Lower leg skin (tissue), 4 donors: Measurements from ENCODE around the gene CCDC78. TPM values are rescaled to one million over a fixed set of nuclear protein-coding genes. Genes with fewer than 3 reads are reported as not detected.

ENCODE experiments used
- DNase-seq, 2 donors: peaks; one replicate each; pipeline ENCODE4 v3.0.0-alpha.2; 2019; ENCODE audit warnings: low spot score in 2 of 2
- H3K4me3 ChIP-seq: fragments of 200-600 bp; sonication (generic); 2 replicates; pipeline ENCODE4 v1.5.1; 2017; ENCODE audit warnings: mild to moderate bottlenecking, low read depth; ENCODE audit not compliant: poor library complexity, severe bottlenecking
- CTCF ChIP-seq, 3 donors: fragments of 450-650 bp; IDR thresholded peaks; one replicate each; pipeline ENCODE4 v1.5.1; 2016; ENCODE audit warnings: antibody characterized with exemption in 3 of 3, mild to moderate bottlenecking in 3 of 3, moderate library complexity in 2 of 3
- POLR2A ChIP-seq, 2 donors: fragments of 450-650 bp; IDR thresholded peaks; one replicate each; pipeline ENCODE4 v1.6.1; 2016 to 2017; ENCODE audit warnings: antibody characterized with exemption in 2 of 2, mild to moderate bottlenecking in 1 of 2, moderate library complexity in 1 of 2
- WGBS, 2 donors: methylation state at CpG; one replicate each; pipeline ENCODE4 v1.1.5; 2018; 5-methylcytosine and 5-hydroxymethylcytosine counted together
- intact Hi-C: fragments of 100-400 bp; cut with DNase I; formaldehyde crosslinking; loops from one replicate; pipeline ENCODE4 v1.15.0; 2023; ENCODE audit warnings: low total_unique reads
- total RNA-seq, 4 donors: library from RNA; depleted of rRNA; stranded (reverse); fragments of >200 nt; gene quantifications; one replicate each; pipeline ENCODE4 v1.1.0, GENCODE V29; 2016

The CCDC78 gene
- total RNA-seq, 4 donors from 2014 or later = 0.52 to 0.55 TPM; not detected in 2

DNA sequence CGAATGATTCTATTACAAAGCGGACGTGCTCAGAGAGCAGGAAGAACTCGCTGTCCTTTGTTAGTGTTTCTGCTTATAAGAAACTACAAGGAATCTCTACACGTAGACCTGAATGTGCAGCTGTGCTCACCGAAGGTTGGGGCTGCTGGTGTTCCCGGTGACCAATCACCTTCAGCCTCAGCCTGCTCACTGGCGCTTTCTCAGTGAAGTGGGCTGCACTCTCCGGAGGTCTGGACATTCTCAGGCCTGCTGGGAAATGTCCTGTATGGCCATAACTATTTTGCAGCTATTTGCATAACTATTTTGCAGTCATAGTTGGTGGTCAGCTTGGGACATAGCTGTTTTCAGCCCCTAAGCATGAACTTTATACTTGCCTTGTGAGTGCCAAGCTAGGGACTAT, 24.2 kb upstream of the CCDC78 start:
- 81 to 87% methylated on average over 9 of the region's 9 CpGs for WGBS, 2 donors
- TF ChIP-seq POLR2A (IDR thresholded peaks at IDR 0.05) (no peak), CTCF (IDR thresholded peaks at IDR 0.05) (no peak)
- H3K4me3 ChIP-seq = no peak overlapping the region
- intact Hi-C loops = no loop called here
- no peak for DNase-seq

DNA sequence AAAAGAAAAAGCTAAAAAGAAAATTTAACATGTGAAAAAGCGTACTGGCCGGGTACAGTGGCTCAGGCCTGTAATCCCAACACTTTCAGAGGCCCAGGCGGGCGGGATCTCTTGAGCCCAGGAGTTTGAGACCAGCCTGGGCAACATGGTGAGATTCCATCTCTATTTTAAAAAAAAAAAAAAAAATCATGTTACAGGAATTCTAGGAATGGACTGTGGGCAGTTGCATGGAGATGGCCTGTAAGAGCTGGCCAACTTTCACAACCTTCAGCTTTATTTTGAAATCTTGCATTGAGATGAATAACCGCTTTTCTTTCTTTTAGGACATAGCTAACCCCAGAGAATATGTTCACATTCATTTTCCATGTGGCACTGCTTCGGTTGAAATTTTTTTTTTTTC, 22.8 kb upstream of the CCDC78 start:
- H3K4me3 ChIP-seq = no peak overlapping the region
- TF ChIP-seq CTCF (IDR thresholded peaks at IDR 0.05) = no peak
- no peak for TF ChIP-seq POLR2A (IDR thresholded peaks at IDR 0.05)
- no peak for DNase-seq
- intact Hi-C loops = no loop called here
- 71 to 88% methylated on average over 6 of the region's 6 CpGs for WGBS, 2 donors

GRCh38 chr16:747978-748746, 21.9 kb upstream of the CCDC78 start:
- no peak for TF ChIP-seq POLR2A (IDR thresholded peaks at IDR 0.05)
- no peak for TF ChIP-seq CTCF (IDR thresholded peaks at IDR 0.05)
- no peak overlapping the region for H3K4me3 ChIP-seq
- 67 to 69% methylated on average over 36 to 39 of the region's 39 CpGs for WGBS, 2 donors
- DNase-seq = no peak
- intact Hi-C loops = no loop called here

DNA sequence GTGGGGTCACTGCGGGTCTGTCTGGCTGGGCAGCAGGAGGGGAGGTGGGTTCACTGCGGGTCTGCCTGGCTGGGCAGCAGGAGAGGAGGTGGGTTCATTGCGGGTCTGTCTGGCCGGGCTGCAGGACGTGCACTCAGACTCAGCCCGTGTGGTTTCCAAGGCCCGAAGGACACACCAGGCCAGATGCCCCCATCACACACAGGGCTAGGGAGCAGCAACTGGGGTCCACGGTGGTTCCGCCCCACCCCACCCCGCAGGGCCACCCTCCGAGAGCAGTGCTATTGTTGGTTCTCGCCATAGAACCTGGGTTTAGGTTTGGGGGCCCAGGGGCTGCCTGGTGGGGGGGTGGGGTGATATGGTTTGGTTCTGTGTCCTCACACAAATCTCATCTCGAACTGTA, 20.4 kb upstream of the CCDC78 start:
- TF ChIP-seq CTCF (IDR thresholded peaks at IDR 0.05) (no peak), POLR2A (IDR thresholded peaks at IDR 0.05) (no peak)
- intact Hi-C loops = no loop called here
- 78 to 85% methylated on average over 9 to 13 of the region's 13 CpGs for WGBS, 2 donors

GRCh38 chr16:745739-746138, 19.5 kb upstream of the CCDC78 start:
- WGBS, 2 donors = 8 to 10% methylated on average over 12 to 14 of the region's 14 CpGs
- TF ChIP-seq POLR2A (IDR thresholded peaks at IDR 0.05) = no peak
- TF ChIP-seq CTCF (IDR thresholded peaks at IDR 0.05) = no peak
- no peak overlapping the region for H3K4me3 ChIP-seq
- intact Hi-C loops = no loop called here
- no peak for DNase-seq

More for the DNA sequence above, 20.4 kb upstream of the CCDC78 start:
- no peak overlapping the region for H3K4me3 ChIP-seq
- DNase-seq = no peak
